ENCODE measurements around the gene HMGN1. TPM values are rescaled to one million over a fixed set of nuclear protein-coding genes. Genes with fewer than 3 reads are reported as not detected.
A peak's percentile ranks its signal among the peaks of the same experiment; 100 is the strongest.
"Not testable (repeated sequence)": the region's sequence is repeated elsewhere in the genome, so short reads cannot be mapped to it uniquely, and the experiment has no call there.

Gene HMGN1
- total and polyA plus RNA-seq, 2 donors from 2014 or later = 174 to 205 TPM

DNA sequence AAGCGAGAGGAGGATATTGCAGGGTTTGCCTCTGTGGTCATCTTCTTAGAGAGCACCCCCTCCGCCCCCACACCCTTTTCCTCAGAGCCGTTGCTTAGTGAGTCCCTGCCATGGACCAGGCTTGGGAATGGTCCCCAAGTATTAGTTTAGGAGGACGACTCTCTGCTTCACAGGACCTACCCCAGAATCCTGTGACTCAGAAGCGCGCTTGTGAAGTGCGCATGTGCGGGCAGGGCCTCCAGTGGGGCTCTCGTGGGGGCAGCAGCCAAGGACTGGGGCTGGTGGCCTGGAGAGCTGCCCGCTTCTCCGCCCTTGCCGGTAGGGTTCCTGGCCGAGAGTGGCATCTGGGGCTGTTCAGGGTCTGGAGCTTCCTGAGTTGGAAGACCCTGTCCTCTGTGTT, 37.3 kb upstream of the HMGN1 start:
- intact Hi-C loops (cut with DNase I) = no loop called here
- TF ChIP-seq CTCF (IDR thresholded peaks at IDR 0.05; ENCODE audit: borderline replicate concordance, extremely low read depth, insufficient read depth) = no peak
- peak overlapping the region; percentile 14 to 62 (median 58) for H3K4me3 ChIP-seq (ENCODE audit: low read length in 3 of 3)
- DNase-seq (peak in 2 of 5 donors; percentile 33 to 69), FAIRE-seq (no peak)
- no peaks in the 10 kb centered on the region for H3K36me3 ChIP-seq (ENCODE audit: control insufficient read depth in 2 of 3, insufficient read depth in 3 of 3, low read length in 3 of 3)
- H3K9me3 ChIP-seq (ENCODE audit: control insufficient read depth in 2 of 3, insufficient read depth in 1 of 3, low read length in 3 of 3) = no peaks in the 10 kb centered on the region
- peak overlapping the region in 2 of 3 donors; percentile 2 to 65 for H3K9ac ChIP-seq (ENCODE audit: low read length in 3 of 3)
- peaks cover 3 to 18% (median 10%) of the 10 kb centered on the region in 3 donors for H3K4me1 ChIP-seq (ENCODE audit: control insufficient read depth in 2 of 3, insufficient read depth in 2 of 3, low read depth in 1 of 3, low read length in 3 of 3)
- peak overlapping the region; percentile 59 to 76 for H3K27ac ChIP-seq (ENCODE audit: low read depth in 2 of 2, low read length in 2 of 2)
- H3K27me3 ChIP-seq (ENCODE audit: control insufficient read depth, insufficient read depth, low read length) = no peaks in the 10 kb centered on the region

DNA sequence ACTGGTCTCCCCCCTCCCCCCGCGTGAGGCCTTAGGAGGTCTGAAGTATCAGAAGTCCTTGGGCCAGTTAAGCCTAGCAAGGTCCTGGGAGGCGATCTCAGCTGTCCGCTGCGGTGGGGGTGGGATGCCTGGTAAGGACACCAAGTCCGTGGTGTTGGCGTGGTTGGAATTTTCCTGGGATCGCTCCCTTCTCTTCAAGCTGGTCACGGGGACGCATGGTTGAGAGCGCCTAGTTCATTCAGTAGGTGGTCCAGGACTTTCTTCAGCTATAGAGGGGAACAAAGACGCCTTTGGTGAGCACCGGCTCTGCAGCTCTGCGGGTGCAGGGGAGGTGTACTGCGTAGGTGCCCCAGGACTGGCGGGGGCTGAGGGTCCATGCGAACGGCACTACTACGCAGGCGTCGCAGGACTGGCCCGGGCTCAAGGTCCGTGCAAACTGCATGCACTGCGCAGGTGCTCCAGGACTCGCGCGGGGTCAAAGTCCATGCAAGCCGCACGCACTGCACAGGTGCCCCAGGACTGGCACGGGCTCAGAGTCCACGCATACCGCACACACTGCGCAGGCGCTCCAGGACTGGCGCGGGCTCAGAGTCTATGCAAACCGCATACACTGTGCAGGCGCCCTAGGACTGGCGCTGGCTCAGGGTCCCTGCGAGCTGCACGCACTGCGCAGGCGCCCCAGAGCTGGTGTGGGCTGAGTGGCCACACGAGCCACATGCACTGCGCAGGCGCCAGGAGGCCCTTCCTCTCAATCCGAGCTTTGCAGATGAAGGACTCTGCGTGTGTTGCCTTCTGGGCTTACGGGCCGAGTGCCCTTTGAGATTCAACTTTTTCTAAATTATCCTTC, 36.6 kb upstream of the HMGN1 start:
- Histone ChIP-seq H3K27ac (ENCODE audit: low read depth in 2 of 2, low read length in 2 of 2) (peak overlapping the region; percentile 59 to 76), H3K9ac (ENCODE audit: low read length in 3 of 3) (peak overlapping the region in 2 of 3 donors; percentile 27 to 65), H3K36me3 (ENCODE audit: control insufficient read depth in 2 of 3, insufficient read depth in 3 of 3, low read length in 3 of 3) (no peaks in the 10 kb centered on the region), H3K4me3 (ENCODE audit: low read length in 3 of 3) (peak overlapping the region; percentile 25 to 62 (median 58)), H3K9me3 (ENCODE audit: control insufficient read depth in 2 of 3, insufficient read depth in 1 of 3, low read length in 3 of 3) (no peaks in the 10 kb centered on the region), H3K27me3 (ENCODE audit: control insufficient read depth, insufficient read depth, low read length) (no peaks in the 10 kb centered on the region), H3K4me1 (ENCODE audit: control insufficient read depth in 2 of 3, insufficient read depth in 2 of 3, low read depth in 1 of 3, low read length in 3 of 3) (peaks cover 3 to 21% (median 14%) of the 10 kb centered on the region in 3 donors)
- no peak for FAIRE-seq
- intact Hi-C loops (cut with DNase I) = no loop called here
- TF ChIP-seq CTCF (IDR thresholded peaks at IDR 0.05; ENCODE audit: borderline replicate concordance, extremely low read depth, insufficient read depth) = no peak
- peak; percentile 86 to 95 (median 92) for DNase-seq

GRCh38 chr21:39384674-39385298, 35.9 kb upstream of the HMGN1 start:
- H3K9me3 ChIP-seq (ENCODE audit: control insufficient read depth in 2 of 3, insufficient read depth in 1 of 3, low read length in 3 of 3) = no peaks in the 10 kb centered on the region
- H3K36me3 ChIP-seq (ENCODE audit: control insufficient read depth in 2 of 3, insufficient read depth in 3 of 3, low read length in 3 of 3) = no peaks in the 10 kb centered on the region
- TF ChIP-seq CTCF (IDR thresholded peaks at IDR 0.05; ENCODE audit: borderline replicate concordance, extremely low read depth, insufficient read depth) = no peak
- H3K9ac ChIP-seq (ENCODE audit: low read length in 3 of 3) = no peak overlapping the region
- peaks cover 3 to 21% (median 14%) of the 10 kb centered on the region in 3 donors for H3K4me1 ChIP-seq (ENCODE audit: control insufficient read depth in 2 of 3, insufficient read depth in 2 of 3, low read depth in 1 of 3, low read length in 3 of 3)
- DNase-seq (no peak), FAIRE-seq (no peak)
- H3K27ac ChIP-seq (ENCODE audit: low read depth in 2 of 2, low read length in 2 of 2) = peak overlapping the region; percentile 59 to 76
- H3K27me3 ChIP-seq (ENCODE audit: control insufficient read depth, insufficient read depth, low read length) = no peaks in the 10 kb centered on the region
- intact Hi-C loops (cut with DNase I) = no loop called here
- peak overlapping the region in 1 of 3 donors; percentile 62 for H3K4me3 ChIP-seq (ENCODE audit: low read length in 3 of 3)

DNA sequence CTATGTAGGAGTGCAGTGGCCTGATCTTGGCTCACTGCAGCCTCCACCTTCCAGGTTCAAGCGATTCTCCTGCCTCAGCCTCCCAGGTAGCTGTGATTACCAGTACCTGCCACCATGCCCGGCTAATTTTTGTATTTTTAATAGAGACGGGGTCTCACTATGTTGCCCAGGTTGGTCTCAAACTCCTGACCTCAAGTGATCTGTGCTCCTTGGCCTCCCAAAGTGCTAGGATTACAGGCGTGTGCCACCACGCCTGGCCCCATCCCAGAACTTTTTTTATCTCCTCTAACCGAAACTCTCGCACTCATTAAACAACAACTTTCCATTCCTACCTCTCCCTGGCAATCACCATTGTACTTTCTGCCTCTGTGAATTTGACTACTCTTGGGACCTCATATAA, 33.2 kb upstream of the HMGN1 start:
- H3K9ac ChIP-seq (ENCODE audit: low read length in 3 of 3); FAIRE-seq; H3K27me3 ChIP-seq (ENCODE audit: control insufficient read depth, insufficient read depth, low read length); H3K27ac ChIP-seq (ENCODE audit: low read depth in 2 of 2, low read length in 2 of 2); H3K4me3 ChIP-seq (ENCODE audit: low read length in 3 of 3); intact Hi-C loops (cut with DNase I); DNase-seq; H3K36me3 ChIP-seq (ENCODE audit: control insufficient read depth in 2 of 3, insufficient read depth in 3 of 3, low read length in 3 of 3); H3K9me3 ChIP-seq (ENCODE audit: control insufficient read depth in 2 of 3, insufficient read depth in 1 of 3, low read length in 3 of 3): not testable (repeated sequence)
- H3K4me1 ChIP-seq (ENCODE audit: control insufficient read depth in 2 of 3, insufficient read depth in 2 of 3, low read depth in 1 of 3, low read length in 3 of 3) = peaks cover 0 to 11% (median 8%) of the 10 kb centered on the region in 3 donors
